Measurements from ENCODE around the gene ADCY9.

ADCY9 gene

DNA sequence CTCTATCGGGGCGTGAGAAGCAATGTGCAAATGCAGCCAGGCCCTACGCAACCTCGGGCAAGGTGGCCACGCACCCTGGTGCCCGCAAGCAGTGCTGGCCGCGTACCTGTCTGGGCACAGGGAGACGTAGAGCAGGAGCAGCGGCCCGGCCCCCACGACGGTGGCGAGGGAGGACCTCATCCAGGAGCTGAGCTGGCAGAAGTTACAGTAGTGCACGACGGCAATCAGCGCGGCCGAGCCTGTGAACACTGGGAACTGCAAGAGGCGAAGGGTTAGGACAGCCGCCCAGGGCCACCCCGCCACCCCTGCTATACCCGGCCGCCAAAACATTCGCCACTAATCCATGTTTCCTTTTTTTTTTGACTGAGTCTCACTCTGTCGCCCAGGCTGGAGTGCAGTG, 138.9 kb downstream of the ADCY9 start:
- DNase-seq (ENCODE audit: extremely low read depth, low read depth): no peak
- TF ChIP-seq, protein P1, sequence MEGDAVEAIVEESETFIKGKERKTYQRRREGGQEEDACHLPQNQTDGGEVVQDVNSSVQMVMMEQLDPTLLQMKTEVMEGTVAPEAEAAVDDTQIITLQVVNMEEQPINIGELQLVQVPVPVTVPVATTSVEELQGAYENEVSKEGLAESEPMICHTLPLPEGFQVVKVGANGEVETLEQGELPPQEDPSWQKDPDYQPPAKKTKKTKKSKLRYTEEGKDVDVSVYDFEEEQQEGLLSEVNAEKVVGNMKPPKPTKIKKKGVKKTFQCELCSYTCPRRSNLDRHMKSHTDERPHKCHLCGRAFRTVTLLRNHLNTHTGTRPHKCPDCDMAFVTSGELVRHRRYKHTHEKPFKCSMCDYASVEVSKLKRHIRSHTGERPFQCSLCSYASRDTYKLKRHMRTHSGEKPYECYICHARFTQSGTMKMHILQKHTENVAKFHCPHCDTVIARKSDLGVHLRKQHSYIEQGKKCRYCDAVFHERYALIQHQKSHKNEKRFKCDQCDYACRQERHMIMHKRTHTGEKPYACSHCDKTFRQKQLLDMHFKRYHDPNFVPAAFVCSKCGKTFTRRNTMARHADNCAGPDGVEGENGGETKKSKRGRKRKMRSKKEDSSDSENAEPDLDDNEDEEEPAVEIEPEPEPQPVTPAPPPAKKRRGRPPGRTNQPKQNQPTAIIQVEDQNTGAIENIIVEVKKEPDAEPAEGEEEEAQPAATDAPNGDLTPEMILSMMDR (IDR thresholded peaks at IDR 0.05; ENCODE audit: low read depth, low read length): no peak

DNA sequence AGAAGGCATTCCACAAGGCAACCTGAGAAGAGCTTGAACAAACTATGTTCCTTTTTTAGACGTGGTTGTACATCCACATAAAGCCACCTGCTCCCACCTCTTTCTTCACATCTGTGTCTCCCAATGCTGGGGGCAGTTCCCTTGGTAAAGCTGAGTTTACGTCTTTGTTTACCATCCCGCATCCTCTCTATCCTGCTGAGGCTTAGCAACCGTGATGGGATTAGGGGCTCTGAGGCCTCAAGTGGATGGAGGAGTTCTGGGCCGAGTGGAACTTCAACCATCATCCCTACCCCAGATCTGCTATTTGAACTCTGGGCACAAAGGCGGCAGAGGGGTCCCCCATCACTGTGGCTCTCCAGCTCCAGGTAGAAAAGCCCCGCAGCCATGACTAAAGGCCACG, 141.5 kb downstream of the ADCY9 start:
- TF ChIP-seq, protein P1 (IDR thresholded peaks at IDR 0.05; ENCODE audit: low read depth, low read length): no peak
- no peak for DNase-seq (ENCODE audit: extremely low read depth, low read depth)

DNA sequence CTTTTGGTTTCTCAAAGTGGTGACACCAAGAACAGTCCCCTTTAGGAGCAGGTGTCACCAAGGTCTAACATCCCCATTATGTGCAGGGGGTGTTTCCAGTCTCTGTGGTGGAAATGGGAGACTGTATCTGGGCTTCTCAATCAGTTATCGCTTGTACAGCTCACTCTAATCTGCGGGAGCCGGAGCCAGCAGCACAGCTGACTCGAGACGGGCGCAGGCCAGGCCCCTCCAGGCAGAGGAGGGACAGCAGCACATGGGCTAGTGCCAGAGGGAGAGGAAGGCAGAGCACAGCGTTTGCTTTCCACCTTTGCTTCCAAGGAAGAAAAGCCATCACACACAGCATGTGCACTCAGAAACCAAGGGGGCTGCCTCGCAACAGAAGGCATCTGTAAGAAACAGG, 144.5 kb downstream of the ADCY9 start:
- DNase-seq (ENCODE audit: extremely low read depth, low read depth): no peak
- TF ChIP-seq, protein P1 (IDR thresholded peaks at IDR 0.05; ENCODE audit: low read depth, low read length): no peak

DNA sequence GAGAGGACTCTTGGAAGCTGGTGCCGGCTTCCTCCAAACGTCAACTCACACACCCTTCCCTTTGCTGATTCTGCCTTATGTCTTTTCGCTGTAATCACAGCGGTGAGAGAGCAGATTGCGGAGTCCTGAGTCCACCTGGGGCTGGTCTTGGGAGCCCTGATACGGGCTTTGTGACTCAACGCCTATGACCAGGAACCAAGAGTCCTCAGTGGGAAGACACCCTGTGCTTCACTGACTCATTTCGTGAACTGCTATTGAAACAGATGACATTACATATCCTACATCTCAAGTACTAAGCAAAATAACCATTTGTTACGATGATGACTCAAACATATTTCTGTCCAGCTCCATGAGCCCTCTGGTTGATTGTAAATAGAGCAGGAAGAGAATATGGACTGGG, 145.0 kb downstream of the ADCY9 start:
- TF ChIP-seq, protein P1 (IDR thresholded peaks at IDR 0.05; ENCODE audit: low read depth, low read length): no peak
- DNase-seq (ENCODE audit: extremely low read depth, low read depth): no peak

DNA sequence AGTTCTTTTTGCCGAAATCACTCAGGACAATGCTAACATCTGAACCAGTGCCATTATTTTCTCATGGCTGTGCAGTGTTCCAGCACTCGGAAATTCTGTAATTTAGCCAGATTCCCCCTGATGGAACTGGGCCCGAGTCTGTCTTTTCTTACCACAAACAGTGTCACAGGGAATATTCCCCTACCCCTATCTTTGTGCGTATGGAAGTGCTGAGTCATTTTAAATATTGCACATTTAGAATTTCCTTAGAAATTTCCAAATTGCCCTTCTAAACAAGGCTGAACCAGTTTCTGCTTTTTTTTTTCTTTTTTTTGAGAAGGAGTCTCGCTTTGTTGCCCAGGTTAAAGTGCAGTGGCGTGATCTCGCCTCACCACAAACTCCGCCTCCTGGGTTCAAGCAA, 147.7 kb downstream of the ADCY9 start:
- TF ChIP-seq, protein P1 (IDR thresholded peaks at IDR 0.05; ENCODE audit: low read depth, low read length): no peak

DNA sequence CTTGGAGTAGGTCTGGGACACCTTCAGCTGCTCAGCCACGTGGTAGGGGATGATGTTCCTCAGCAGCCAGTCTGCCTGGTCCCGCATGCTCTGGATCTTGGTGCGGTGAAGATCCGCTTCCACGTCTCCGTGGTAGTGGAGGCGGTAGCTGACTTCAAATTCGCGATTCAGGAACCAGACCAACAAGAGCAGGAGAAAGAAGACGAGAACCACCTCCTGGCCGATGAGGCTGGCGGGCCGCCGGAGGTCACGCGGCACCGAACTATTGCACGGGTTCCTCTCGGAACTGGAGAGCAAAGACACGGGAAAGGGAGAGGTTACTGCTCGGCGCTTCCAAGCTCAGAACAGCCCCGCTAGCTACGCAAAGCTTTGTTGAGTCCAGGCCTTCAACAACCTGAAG, 149.6 kb downstream of the ADCY9 start:
- DNase-seq (ENCODE audit: extremely low read depth, low read depth): no peak
- TF ChIP-seq, protein P1 (IDR thresholded peaks at IDR 0.05; ENCODE audit: low read depth, low read length): no peak

More for the DNA sequence above, 147.7 kb downstream of the ADCY9 start:
- no peak for DNase-seq (ENCODE audit: extremely low read depth, low read depth)

DNA sequence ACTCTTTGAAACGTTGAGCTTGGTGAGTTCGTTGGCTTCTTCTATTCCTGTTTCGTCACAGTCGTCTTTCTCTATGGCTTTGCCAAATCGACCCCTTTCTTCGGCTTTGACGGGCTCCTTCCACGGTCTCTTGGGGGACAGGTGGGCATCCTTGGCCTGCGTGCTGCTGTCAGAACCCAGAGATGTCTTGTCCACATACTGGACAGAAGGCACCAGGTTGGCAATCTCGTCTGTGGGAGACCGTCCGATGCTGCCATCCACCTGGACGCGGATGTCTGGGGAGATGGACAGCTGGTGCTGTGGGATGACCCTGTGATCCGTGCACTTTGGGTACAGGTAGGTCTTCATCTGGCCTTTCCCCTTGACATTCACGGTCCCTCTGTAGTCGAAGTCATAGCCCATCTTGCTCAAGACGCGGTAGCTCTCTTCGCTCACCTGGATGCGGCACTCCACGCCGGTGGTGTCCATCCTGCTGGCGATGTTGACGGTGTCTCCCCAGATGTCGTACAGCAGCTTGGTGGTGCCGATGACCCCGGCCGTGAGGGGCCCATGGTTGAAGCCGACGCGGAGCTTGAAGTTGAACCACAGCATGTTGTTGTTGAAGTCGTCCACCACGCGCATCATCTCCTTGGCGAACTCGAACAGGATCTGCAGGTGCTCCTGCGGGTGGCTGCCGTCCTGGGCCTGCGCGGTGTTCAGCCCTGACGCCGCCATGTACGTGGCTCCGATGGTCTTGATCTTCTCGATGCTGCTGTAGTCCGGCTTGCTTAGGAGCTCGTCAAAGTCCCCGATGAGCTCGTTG, 150.3 kb downstream of the ADCY9 start:
- TF ChIP-seq, protein P1 (IDR thresholded peaks at IDR 0.05; ENCODE audit: low read depth, low read length): no peak
- DNase-seq (ENCODE audit: extremely low read depth, low read depth): no peak
